Measurements from ENCODE around the gene MPG.

DNA sequence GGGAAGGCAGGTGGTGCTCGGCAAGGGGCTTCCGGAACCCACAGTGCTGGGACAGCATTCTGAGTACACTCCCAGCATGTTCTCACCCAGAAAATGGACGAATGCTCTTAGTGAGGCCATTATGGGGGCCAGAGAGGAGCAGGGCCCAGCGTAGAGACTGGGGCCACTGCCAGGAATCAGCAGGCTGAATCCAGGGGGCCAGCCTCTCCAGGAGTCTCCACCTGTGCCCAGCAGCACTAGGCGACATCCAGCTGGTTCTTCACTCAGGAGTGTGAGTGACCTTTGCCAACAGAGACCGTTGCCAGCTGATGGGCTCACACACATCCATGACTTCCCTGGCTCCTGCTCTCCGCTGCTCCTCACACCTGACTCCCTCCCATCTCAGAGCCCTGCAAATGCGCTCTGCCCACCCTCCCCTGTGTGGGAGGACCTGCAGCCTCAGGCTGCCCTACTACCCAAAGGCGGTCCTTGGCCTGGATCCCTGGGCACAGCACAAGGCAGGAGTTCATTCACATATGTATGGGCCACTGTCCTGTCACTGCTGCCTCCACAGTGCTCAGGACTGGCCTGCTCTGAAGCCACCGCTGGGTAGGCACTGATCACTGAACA lies 10.7 kb upstream of the MPG start:
- no peak for TF ChIP-seq CTCF (IDR thresholded peaks at IDR 0.05; ENCODE audit: low read depth, low read length, missing input control)
- TF ChIP-seq, protein P1, sequence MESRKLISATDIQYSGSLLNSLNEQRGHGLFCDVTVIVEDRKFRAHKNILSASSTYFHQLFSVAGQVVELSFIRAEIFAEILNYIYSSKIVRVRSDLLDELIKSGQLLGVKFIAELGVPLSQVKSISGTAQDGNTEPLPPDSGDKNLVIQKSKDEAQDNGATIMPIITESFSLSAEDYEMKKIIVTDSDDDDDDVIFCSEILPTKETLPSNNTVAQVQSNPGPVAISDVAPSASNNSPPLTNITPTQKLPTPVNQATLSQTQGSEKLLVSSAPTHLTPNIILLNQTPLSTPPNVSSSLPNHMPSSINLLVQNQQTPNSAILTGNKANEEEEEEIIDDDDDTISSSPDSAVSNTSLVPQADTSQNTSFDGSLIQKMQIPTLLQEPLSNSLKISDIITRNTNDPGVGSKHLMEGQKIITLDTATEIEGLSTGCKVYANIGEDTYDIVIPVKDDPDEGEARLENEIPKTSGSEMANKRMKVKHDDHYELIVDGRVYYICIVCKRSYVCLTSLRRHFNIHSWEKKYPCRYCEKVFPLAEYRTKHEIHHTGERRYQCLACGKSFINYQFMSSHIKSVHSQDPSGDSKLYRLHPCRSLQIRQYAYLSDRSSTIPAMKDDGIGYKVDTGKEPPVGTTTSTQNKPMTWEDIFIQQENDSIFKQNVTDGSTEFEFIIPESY (IDR thresholded peaks at IDR 0.05): no peak
- TF ChIP-seq TAF1 (conservative IDR thresholded peaks at IDR 0.05): no peak
- TF ChIP-seq RAD21 (IDR thresholded peaks at IDR 0.05): no peak
- TF ChIP-seq REST (IDR thresholded peaks at IDR 0.05): no peak
- TF ChIP-seq RXRA (IDR thresholded peaks at IDR 0.05): no peak
- no peak for TF ChIP-seq FOXA1 (IDR thresholded peaks at IDR 0.05)
- TF ChIP-seq, protein P2, sequence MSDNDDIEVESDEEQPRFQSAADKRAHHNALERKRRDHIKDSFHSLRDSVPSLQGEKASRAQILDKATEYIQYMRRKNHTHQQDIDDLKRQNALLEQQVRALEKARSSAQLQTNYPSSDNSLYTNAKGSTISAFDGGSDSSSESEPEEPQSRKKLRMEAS (IDR thresholded peaks at IDR 0.05): no peak
- no peak for TF ChIP-seq SP1 (IDR thresholded peaks at IDR 0.05)
- TF ChIP-seq, protein P3, sequence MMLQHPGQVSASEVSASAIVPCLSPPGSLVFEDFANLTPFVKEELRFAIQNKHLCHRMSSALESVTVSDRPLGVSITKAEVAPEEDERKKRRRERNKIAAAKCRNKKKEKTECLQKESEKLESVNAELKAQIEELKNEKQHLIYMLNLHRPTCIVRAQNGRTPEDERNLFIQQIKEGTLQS (IDR thresholded peaks at IDR 0.05): no peak
- no peak for TF ChIP-seq YY1 (IDR thresholded peaks at IDR 0.05)
- no peak for TF ChIP-seq HNF4G (IDR thresholded peaks at IDR 0.05)
- no peak for TF ChIP-seq EGR1 (IDR thresholded peaks at IDR 0.05; ENCODE audit: low read depth in 2 of 2)
- TF ChIP-seq HNF4A (conservative IDR thresholded peaks at IDR 0.05): no peak

All from liver (tissue), 3 donors.